Duodenal mucosa (tissue), 2 donors: Measurements from ENCODE around the gene CPT2.

Experiments used
- H3K27ac ChIP-seq: one replicate; pipeline ENCODE4 v1.7.0; 2013; ENCODE audit warnings: low read depth, low read length
- H3K27me3 ChIP-seq, 2 donors: one replicate each; pipeline ENCODE4 v1.7.0; 2013; ENCODE audit warnings: low read length in 2 of 2, control low read depth in 1 of 2; ENCODE audit not compliant: insufficient read depth in 2 of 2, control insufficient read depth in 1 of 2
- H3K36me3 ChIP-seq, 2 donors: one replicate each; pipeline ENCODE4 v1.7.0; 2013; ENCODE audit warnings: low read length in 2 of 2, control low read depth in 1 of 2; ENCODE audit not compliant: insufficient read depth in 2 of 2, control insufficient read depth in 1 of 2
- H3K4me1 ChIP-seq, 2 donors: one replicate each; pipeline ENCODE4 v1.7.0; 2013; ENCODE audit warnings: low read length in 2 of 2, control low read depth in 1 of 2; ENCODE audit not compliant: insufficient read depth in 2 of 2, control insufficient read depth in 1 of 2
- H3K4me3 ChIP-seq, 2 donors: one replicate each; pipeline ENCODE4 v1.7.0; 2013; ENCODE audit warnings: low read length in 2 of 2, low read depth in 1 of 2
- H3K9ac ChIP-seq, 2 donors: one replicate each; pipeline ENCODE4 v1.7.0; 2013; ENCODE audit warnings: low read length in 2 of 2, low read depth in 1 of 2
- H3K9me3 ChIP-seq, 2 donors: one replicate each; pipeline ENCODE4 v1.7.0; 2013; ENCODE audit warnings: low read length in 2 of 2, control low read depth in 1 of 2; ENCODE audit not compliant: control insufficient read depth in 1 of 2

The CPT2 gene

GRCh38 chr1:53257454-53258081 is 60.9 kb downstream of the CPT2 start:
- Histone ChIP-seq H3K4me3 (peak overlapping the region; percentile 13 to 23), H3K27ac (no peak overlapping the region), H3K4me1 (peaks cover 17 to 24% of the 10 kb centered on the region in 2 donors), H3K27me3 (no peaks in the 10 kb centered on the region), H3K36me3 (no peaks in the 10 kb centered on the region), H3K9ac (no peak overlapping the region), H3K9me3 (no peaks in the 10 kb centered on the region)

GRCh38 chr1:53258216-53258615 is 61.6 kb downstream of the CPT2 start:
- H3K36me3 ChIP-seq: no peaks in the 10 kb centered on the region
- H3K27me3 ChIP-seq: no peaks in the 10 kb centered on the region
- no peak overlapping the region for H3K27ac ChIP-seq
- H3K9ac ChIP-seq: peak overlapping the region in 1 of 2 donors; percentile 28
- no peaks in the 10 kb centered on the region for H3K9me3 ChIP-seq
- peak overlapping the region; percentile 12 to 13 for H3K4me3 ChIP-seq
- H3K4me1 ChIP-seq: peaks cover 17 to 24% of the 10 kb centered on the region in 2 donors

GRCh38 chr1:53259932-53260331 is 63.3 kb downstream of the CPT2 start:
- Histone ChIP-seq H3K36me3 (no peaks in the 10 kb centered on the region), H3K27ac (no peak overlapping the region), H3K4me3 (no peak overlapping the region), H3K9ac (no peak overlapping the region), H3K27me3 (no peaks in the 10 kb centered on the region), H3K4me1 (peaks cover 17% of the 10 kb centered on the region in 2 donors), H3K9me3 (no peaks in the 10 kb centered on the region)

GRCh38 chr1:53260631-53261247 is 64.1 kb downstream of the CPT2 start:
- Histone ChIP-seq H3K4me1 (peaks cover 17% of the 10 kb centered on the region in 2 donors), H3K4me3 (no peak overlapping the region), H3K36me3 (no peaks in the 10 kb centered on the region), H3K27ac (no peak overlapping the region), H3K27me3 (no peaks in the 10 kb centered on the region), H3K9me3 (no peaks in the 10 kb centered on the region), H3K9ac (no peak overlapping the region)

GRCh38 chr1:53262000-53262399 is 65.4 kb downstream of the CPT2 start:
- Histone ChIP-seq H3K9ac (no peak overlapping the region), H3K9me3 (no peaks in the 10 kb centered on the region), H3K4me1 (peaks cover 13% of the 10 kb centered on the region in 2 donors), H3K36me3 (no peaks in the 10 kb centered on the region), H3K27ac (no peak overlapping the region), H3K4me3 (no peak overlapping the region), H3K27me3 (no peaks in the 10 kb centered on the region)
